ENCODE results near the gene CALHM3. TPM values are rescaled to one million over a fixed set of nuclear protein-coding genes. Genes with fewer than 3 reads are reported as not detected.

The CALHM3 gene
- polyA plus RNA-seq, 1 of the 3 experiments (the other 2 are of a cell fraction) = not detected

DNA sequence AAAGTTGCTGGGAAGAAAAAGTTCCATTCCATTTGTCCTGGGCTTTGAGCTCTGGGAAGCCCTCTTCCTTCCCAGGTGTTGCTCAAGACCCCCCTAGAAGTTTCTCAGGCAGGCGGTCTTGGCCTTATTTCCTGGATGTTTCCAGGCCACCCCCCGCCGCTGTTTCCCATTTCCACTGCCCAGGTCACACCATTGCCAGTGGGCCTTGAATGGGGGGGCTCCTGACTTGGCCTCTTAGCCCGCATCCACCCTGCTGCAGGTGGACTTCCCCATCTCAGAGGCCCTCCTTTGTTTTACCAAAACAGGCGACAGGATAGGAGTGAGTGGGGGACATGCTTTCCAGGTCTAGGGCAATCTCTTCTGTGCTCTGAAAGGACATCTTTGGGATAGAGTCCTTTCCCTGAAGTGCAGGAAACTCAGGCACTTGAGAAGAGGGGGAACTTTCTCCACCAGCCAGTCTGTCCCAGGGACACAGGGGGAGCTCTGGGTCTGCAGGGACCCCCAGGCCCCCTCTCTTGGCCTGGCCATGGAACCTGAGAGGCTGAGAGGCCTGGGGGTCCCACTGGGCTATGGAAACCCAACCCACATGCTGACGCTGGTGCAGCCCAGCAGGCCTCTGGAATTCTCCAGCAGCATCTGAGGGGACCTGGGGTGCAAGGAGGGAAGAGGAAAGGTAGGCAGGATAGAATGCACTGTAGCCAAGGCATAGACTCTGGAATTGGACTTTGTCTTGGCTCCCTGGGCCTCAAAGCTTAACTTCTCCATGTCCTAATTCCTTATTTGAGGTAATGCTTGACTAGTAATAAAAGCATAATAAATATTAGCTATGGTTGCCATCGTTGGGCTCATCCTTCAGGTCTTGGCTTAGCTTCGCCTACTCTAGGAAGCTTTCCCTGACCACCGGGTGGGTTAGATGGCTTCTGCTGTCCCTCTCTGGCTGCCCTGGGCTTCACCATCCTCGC lies 32.0 kb upstream of the CALHM3 start:
- Histone ChIP-seq H3K27ac (ENCODE audit: low read depth in 2 of 2, low read length in 1 of 2) (no peak overlapping the region), H3K27me3 (ENCODE audit: insufficient read depth) (peaks cover 13% of the 10 kb centered on the region), H3K9me3 (no peaks in the 10 kb centered on the region), H4K20me1 (ENCODE audit: insufficient read depth) (no peaks in the 10 kb centered on the region), H3K9me2 (no peaks in the 10 kb centered on the region), H2AFZ (ENCODE audit: low read depth) (no peak overlapping the region), H3K4me2 (no peak overlapping the region), H3K9ac (no peak overlapping the region), H3F3A (replicated peaks; ENCODE audit: insufficient read depth) (no peaks in the 10 kb centered on the region), H3K4me3 (ENCODE audit: low read depth in 2 of 2, low read length in 1 of 2) (no peak overlapping the region), H3K36me3 (replicated peaks in 1 of 2; ENCODE audit: control insufficient read depth in 1 of 2, insufficient read depth in 2 of 2, low read length in 1 of 2) (no peaks in the 10 kb centered on the region), H3K4me1 (ENCODE audit: control insufficient read depth in 1 of 2, insufficient read depth in 2 of 2, low read depth in 1 of 2, low read length in 1 of 2) (peaks cover 0 to 24% of the 10 kb centered on the region in 2 experiments; a peak in 1 of 4 replicates), H3K79me2 (ENCODE audit: insufficient read depth) (no peaks in the 10 kb centered on the region)
- POLR2A ChIA-PET = no interaction called here
- DNase-seq = peak; percentile 1
- TF ChIP-seq TCF12 (IDR thresholded peaks at IDR 0.05) (no peak), MXI1 (IDR thresholded peaks at IDR 0.05; ENCODE audit: low read depth, low read length) (no peak), SMC3 (IDR thresholded peaks at IDR 0.05; ENCODE audit: low read depth, low read length) (no peak), NRF1 (IDR thresholded peaks at IDR 0.05; ENCODE audit: low read depth, low read length) (no peak), TAF1 (IDR thresholded peaks at IDR 0.05; ENCODE audit: borderline replicate concordance, low read depth, low read length) (no peak), MEF2A (IDR thresholded peaks at IDR 0.05; ENCODE audit: borderline replicate concordance, low read depth) (no peak), EP300 (IDR thresholded peaks at IDR 0.05; ENCODE audit: borderline replicate concordance in 1 of 2, low read depth in 1 of 2, low read length in 1 of 2) (no peak), FOXJ3 (CRISPR knock-in tag; IDR thresholded peaks at IDR 0.05) (no peak), RFX5 (IDR thresholded peaks at IDR 0.05; ENCODE audit: low read length) (no peak), JUND (IDR thresholded peaks at IDR 0.05) (no peak), TEAD4 (IDR thresholded peaks at IDR 0.05; ENCODE audit: borderline replicate concordance, insufficient read depth) (no peak)
- TF ChIP-seq, protein P1, sequence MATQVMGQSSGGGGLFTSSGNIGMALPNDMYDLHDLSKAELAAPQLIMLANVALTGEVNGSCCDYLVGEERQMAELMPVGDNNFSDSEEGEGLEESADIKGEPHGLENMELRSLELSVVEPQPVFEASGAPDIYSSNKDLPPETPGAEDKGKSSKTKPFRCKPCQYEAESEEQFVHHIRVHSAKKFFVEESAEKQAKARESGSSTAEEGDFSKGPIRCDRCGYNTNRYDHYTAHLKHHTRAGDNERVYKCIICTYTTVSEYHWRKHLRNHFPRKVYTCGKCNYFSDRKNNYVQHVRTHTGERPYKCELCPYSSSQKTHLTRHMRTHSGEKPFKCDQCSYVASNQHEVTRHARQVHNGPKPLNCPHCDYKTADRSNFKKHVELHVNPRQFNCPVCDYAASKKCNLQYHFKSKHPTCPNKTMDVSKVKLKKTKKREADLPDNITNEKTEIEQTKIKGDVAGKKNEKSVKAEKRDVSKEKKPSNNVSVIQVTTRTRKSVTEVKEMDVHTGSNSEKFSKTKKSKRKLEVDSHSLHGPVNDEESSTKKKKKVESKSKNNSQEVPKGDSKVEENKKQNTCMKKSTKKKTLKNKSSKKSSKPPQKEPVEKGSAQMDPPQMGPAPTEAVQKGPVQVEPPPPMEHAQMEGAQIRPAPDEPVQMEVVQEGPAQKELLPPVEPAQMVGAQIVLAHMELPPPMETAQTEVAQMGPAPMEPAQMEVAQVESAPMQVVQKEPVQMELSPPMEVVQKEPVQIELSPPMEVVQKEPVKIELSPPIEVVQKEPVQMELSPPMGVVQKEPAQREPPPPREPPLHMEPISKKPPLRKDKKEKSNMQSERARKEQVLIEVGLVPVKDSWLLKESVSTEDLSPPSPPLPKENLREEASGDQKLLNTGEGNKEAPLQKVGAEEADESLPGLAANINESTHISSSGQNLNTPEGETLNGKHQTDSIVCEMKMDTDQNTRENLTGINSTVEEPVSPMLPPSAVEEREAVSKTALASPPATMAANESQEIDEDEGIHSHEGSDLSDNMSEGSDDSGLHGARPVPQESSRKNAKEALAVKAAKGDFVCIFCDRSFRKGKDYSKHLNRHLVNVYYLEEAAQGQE (IDR thresholded peaks at IDR 0.05; ENCODE audit: low read depth, low read length) = no peak
- TF ChIP-seq, protein P2, sequence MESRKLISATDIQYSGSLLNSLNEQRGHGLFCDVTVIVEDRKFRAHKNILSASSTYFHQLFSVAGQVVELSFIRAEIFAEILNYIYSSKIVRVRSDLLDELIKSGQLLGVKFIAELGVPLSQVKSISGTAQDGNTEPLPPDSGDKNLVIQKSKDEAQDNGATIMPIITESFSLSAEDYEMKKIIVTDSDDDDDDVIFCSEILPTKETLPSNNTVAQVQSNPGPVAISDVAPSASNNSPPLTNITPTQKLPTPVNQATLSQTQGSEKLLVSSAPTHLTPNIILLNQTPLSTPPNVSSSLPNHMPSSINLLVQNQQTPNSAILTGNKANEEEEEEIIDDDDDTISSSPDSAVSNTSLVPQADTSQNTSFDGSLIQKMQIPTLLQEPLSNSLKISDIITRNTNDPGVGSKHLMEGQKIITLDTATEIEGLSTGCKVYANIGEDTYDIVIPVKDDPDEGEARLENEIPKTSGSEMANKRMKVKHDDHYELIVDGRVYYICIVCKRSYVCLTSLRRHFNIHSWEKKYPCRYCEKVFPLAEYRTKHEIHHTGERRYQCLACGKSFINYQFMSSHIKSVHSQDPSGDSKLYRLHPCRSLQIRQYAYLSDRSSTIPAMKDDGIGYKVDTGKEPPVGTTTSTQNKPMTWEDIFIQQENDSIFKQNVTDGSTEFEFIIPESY (IDR thresholded peaks at IDR 0.05; ENCODE audit: borderline replicate concordance, low read depth) = no peak
- CTCF ChIA-PET = interaction anchor here (0.9 to 1.5 kb wide), 4 partner anchors 31 to 175 kb away, joined by 3 to 4 read pairs (median 4); no protein-coding TSS in a partner anchor
- 76% methylated on average over 9 of the region's 10 CpGs for WGBS (ENCODE audit: low lambda C conversion rate)
